HEK293 (cell line): ENCODE data around the gene SYDE1.

Source experiments
- CTCF ChIP-seq: fragments of 450-650 bp; formaldehyde crosslinking; IDR thresholded peaks from 2 replicates; pipeline ENCODE4 v1.5.1; 2016; ENCODE audit warnings: missing biosample characterization, missing genetic modification characterization
- KLF1 ChIP-seq: fragments of 450-650 bp; formaldehyde crosslinking; IDR thresholded peaks from 2 replicates; pipeline ENCODE4 v1.5.1; 2016; ENCODE audit warnings: missing biosample characterization, missing genetic modification characterization
- SALL2 ChIP-seq: fragments of 450-650 bp; formaldehyde crosslinking; IDR thresholded peaks from 2 replicates; pipeline ENCODE4 v1.5.0; 2017; ENCODE audit warnings: missing biosample characterization, mild to moderate bottlenecking, missing genetic modification characterization, borderline replicate concordance
- SCRT1 ChIP-seq: fragments of 450-650 bp; formaldehyde crosslinking; IDR thresholded peaks from 2 replicates; pipeline ENCODE4 v1.5.1; 2016; ENCODE audit warnings: missing biosample characterization, missing genetic modification characterization, borderline replicate concordance
- SP3 ChIP-seq: fragments of 450-650 bp; formaldehyde crosslinking; IDR thresholded peaks from 2 replicates; pipeline ENCODE4 v1.5.1; 2016; ENCODE audit warnings: missing biosample characterization, missing genetic modification characterization
- TSHZ1 ChIP-seq: fragments of 450-650 bp; formaldehyde crosslinking; IDR thresholded peaks from 2 replicates; pipeline ENCODE4 v1.5.1; 2016; ENCODE audit warnings: missing biosample characterization, missing genetic modification characterization, borderline replicate concordance
- ZBTB20 ChIP-seq: fragments of 450-650 bp; formaldehyde crosslinking; IDR thresholded peaks from 2 replicates; pipeline ENCODE4 v1.5.1; 2016; ENCODE audit warnings: missing biosample characterization, missing genetic modification characterization
- ZNF19 ChIP-seq: fragments of 450-650 bp; formaldehyde crosslinking; IDR thresholded peaks from 2 replicates; pipeline ENCODE4; 2016; ENCODE audit warnings: missing biosample characterization, missing genetic modification characterization, low read depth
- ZNF221 ChIP-seq: fragments of 450-650 bp; formaldehyde crosslinking; IDR thresholded peaks from 2 replicates; pipeline ENCODE4 v1.5.1; 2017; ENCODE audit warnings: missing biosample characterization, missing genetic modification characterization, borderline replicate concordance
- ZNF24 ChIP-seq: fragments of 450-650 bp; formaldehyde crosslinking; IDR thresholded peaks from 2 replicates; pipeline ENCODE4 v1.5.1; 2016; ENCODE audit warnings: missing biosample characterization, missing genetic modification characterization
- ZNF266 ChIP-seq: fragments of 450-650 bp; formaldehyde crosslinking; IDR thresholded peaks from 2 replicates; pipeline ENCODE4 v1.5.1; 2016; ENCODE audit warnings: missing biosample characterization, missing genetic modification characterization, low read depth
- ZNF280D ChIP-seq: fragments of 450-650 bp; formaldehyde crosslinking; IDR thresholded peaks from 2 replicates; pipeline ENCODE4 v1.5.1; 2016; ENCODE audit warnings: missing biosample characterization, missing genetic modification characterization
- ZNF324 ChIP-seq: fragments of 450-650 bp; formaldehyde crosslinking; IDR thresholded peaks from 2 replicates; pipeline ENCODE4 v1.5.1; 2016; ENCODE audit warnings: missing biosample characterization, missing genetic modification characterization
- ZNF501 ChIP-seq: fragments of 450-650 bp; formaldehyde crosslinking; IDR thresholded peaks from 2 replicates; pipeline ENCODE4 v1.5.1; 2016; ENCODE audit warnings: missing biosample characterization, missing genetic modification characterization
- ZNF518A ChIP-seq: fragments of 450-650 bp; formaldehyde crosslinking; conservative IDR thresholded peaks from 2 replicates; pipeline ENCODE4 v1.5.1; 2016; ENCODE audit warnings: low read depth, missing biosample characterization, missing genetic modification characterization
- ZNF529 ChIP-seq: fragments of 450-650 bp; formaldehyde crosslinking; IDR thresholded peaks from 2 replicates; pipeline ENCODE4 v1.5.1; 2017; ENCODE audit warnings: missing genetic modification characterization, missing biosample characterization; ENCODE audit not compliant: insufficient replicate concordance
- ZNF558 ChIP-seq: fragments of 450-650 bp; formaldehyde crosslinking; IDR thresholded peaks from 2 replicates; pipeline ENCODE4 v1.5.1; 2016; ENCODE audit warnings: missing biosample characterization, missing genetic modification characterization
- ZNF623 ChIP-seq: fragments of 450-650 bp; formaldehyde crosslinking; IDR thresholded peaks from 2 replicates; pipeline ENCODE4 v1.5.1; 2016; ENCODE audit warnings: missing biosample characterization, missing genetic modification characterization
- ZNF670 ChIP-seq: fragments of 450-650 bp; formaldehyde crosslinking; IDR thresholded peaks from 2 replicates; pipeline ENCODE4 v1.5.1; 2016; ENCODE audit warnings: missing biosample characterization, missing genetic modification characterization, low read depth
- ZNF747 ChIP-seq: fragments of 450-650 bp; formaldehyde crosslinking; IDR thresholded peaks from 2 replicates; pipeline ENCODE4 v1.5.1; 2016; ENCODE audit warnings: missing biosample characterization, missing genetic modification characterization
- ZNF76 ChIP-seq: fragments of 450-650 bp; formaldehyde crosslinking; IDR thresholded peaks from 2 replicates; pipeline ENCODE4; 2016; ENCODE audit warnings: low read depth, missing biosample characterization, missing genetic modification characterization, borderline replicate concordance
- ZNF830 ChIP-seq: fragments of 450-650 bp; IDR thresholded peaks from 2 replicates; pipeline ENCODE4 v1.5.0; 2018; ENCODE audit warnings: missing biosample characterization, missing genetic modification characterization, low read depth, mild to moderate bottlenecking, moderate library complexity
- ZNF837 ChIP-seq: fragments of 450-650 bp; formaldehyde crosslinking; IDR thresholded peaks from 2 replicates; pipeline ENCODE4 v1.5.1; 2016; ENCODE audit warnings: missing biosample characterization, missing genetic modification characterization
- ZSCAN16 ChIP-seq: fragments of 450-650 bp; formaldehyde crosslinking; IDR thresholded peaks from 2 replicates; pipeline ENCODE4 v1.5.1; 2016; ENCODE audit warnings: missing biosample characterization, missing genetic modification characterization

The SYDE1 gene

GRCh38 chr19:15125232-15126067 lies 18.2 kb downstream of the SYDE1 start (continued):
- TF ChIP-seq ZNF76 (tag by site-specific recombination) (peak; percentile 47; the same call in 1 of the 2 replicates), SCRT1 (tag by site-specific recombination) (no peak), ZNF623 (tag by site-specific recombination) (no peak), ZNF747 (no peak), ZNF501 (tag by site-specific recombination) (no peak), ZNF266 (tag by site-specific recombination) (no peak), ZNF830 (tag by site-specific recombination) (no peak), ZNF518A (tag by site-specific recombination) (peak; percentile 39; the same call in 1 of the 2 replicates), ZNF837 (tag by site-specific recombination) (no peak), ZSCAN16 (tag by site-specific recombination) (no peak), ZNF558 (tag by site-specific recombination) (no peak), ZNF529 (tag by site-specific recombination) (no peak), ZBTB20 (peak; percentile 93), TSHZ1 (tag by site-specific recombination) (no peak), ZNF324 (tag by site-specific recombination) (peak; percentile 80), ZNF19 (tag by site-specific recombination) (no peak), SP3 (tag by site-specific recombination) (peak; percentile 90), SALL2 (tag by site-specific recombination) (no peak), CTCF (tag by site-specific recombination) (peak; percentile 90), KLF1 (tag by site-specific recombination) (peak; percentile 86; the same call in 1 of the 2 replicates), ZNF280D (tag by site-specific recombination) (0 out of 2 replicates have a peak, but pooled peaks have one; percentile 26), ZNF24 (tag by site-specific recombination) (peak; percentile 89), ZNF221 (no peak), ZNF670 (tag by site-specific recombination) (no peak)
